Measurements from ENCODE around the gene PDE4D.

- TF ChIP-seq ZNF274 (IDR thresholded peaks at IDR 0.05; ENCODE audit: low read depth, low read length) (no peak), SUZ12 (IDR thresholded peaks at IDR 0.05; ENCODE audit: extremely low read depth, insufficient read depth, insufficient read length) (no peak), YY1 (IDR thresholded peaks at IDR 0.05; ENCODE audit: insufficient read depth, insufficient read length) (no peak)
Measured at GRCh38 chr5:59923465-59923864, 29.9 kb upstream of the PDE4D start.

All from NT2/D1 (cell line).